HG03060 (cell line): ENCODE results near the gene ETV6.

Experiments used
- ATAC-seq: cut with Tn5 transposase; IDR thresholded peaks from one replicate; pipeline ENCODE4 v1.9.1; 2021; ENCODE audit warnings: low read depth, moderate number of reproducible peaks; ENCODE audit not compliant: unreplicated experiment

The ETV6 gene

DNA sequence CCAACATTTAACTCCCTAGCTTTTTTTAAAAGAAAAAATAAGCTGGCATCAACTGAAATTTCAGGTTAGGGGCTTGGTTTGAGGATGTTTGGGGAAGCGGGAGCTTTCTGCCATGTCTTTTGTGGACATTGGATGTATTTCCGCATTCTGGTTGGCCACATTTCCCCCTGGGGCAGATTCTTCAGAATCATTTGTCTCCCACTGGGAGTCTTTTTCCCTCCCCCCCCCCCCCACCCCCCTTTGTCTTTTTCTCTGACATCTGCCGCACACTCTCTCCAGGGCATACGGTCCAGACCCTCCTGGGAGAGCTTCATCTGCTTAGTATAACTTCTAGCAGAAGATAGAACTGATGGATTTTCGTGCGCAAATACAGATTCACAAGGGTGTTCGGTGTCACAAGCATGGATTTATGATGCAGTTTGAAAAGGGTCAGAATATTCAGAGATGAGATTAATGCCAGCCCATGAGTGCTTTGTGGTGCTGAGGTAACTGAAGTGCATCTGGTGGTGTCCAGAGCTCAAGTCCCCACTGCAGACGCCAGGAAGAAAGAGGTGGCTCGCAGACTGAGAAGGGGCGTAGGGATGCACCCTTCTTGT lies 40.2 kb downstream of the ETV6 start:
- ATAC-seq: no peak

DNA sequence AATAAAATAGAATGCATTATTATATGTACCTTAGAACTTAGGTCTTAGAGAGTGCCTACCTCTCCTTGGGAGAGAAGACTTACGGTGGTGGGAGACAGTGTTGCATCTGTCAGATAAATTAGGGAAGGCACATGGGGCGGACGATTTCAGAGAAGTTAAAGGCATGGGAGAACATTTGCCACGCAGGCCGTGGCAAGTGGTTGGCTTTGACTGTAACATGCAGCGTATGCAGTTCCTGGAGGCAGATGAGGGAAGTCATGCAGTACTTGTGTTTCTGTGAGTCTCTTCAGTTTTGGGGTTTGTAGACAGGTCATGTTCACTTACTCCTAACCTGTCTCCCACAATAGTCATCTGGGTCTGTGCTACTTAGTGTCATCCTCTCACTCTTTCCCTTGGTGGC lies 43.6 kb downstream of the ETV6 start:
- ATAC-seq: no peak

GRCh38 chr12:11693601-11694000 lies 44.1 kb downstream of the ETV6 start:
- no peak for ATAC-seq

DNA sequence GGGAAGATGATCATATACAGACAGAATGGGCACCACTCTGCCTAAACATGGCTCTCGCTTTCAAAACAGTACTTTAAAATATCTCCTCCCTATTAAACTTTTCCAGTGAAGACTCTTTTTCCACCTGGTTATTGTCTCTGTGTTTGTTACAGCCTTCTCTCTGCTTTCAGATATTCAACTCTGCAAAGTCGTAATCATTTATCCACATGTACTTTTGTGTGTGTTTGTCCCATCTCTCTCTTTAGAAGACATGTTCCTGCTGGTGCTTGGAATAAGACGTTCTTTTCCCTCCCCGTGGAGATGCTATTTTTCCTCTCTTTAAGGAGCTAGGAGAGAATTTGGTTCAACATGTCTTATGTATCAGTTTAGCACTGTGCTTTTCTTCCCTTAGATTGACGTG lies 45.1 kb downstream of the ETV6 start:
- no peak for ATAC-seq

GRCh38 chr12:11695321-11695720 lies 45.8 kb downstream of the ETV6 start:
- no peak for ATAC-seq

DNA sequence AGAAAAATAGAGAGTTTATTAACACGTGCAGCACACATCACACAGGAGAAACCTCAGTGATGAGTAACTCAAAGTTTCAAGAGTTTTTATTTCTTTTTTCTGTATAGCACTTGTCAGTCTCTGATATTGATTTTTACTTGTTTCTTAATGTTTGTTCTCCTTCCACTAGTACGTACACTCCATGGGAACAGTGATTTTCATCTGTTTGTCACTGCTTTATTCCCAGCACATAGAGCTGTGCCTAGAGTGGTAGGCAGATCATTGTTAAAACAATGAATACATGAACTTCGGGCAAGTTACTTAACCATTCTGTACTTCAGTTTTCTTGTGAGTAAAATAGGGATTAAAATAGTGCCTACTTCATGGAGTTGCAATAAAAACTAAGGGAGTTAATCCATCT lies 46.6 kb downstream of the ETV6 start:
- no peak for ATAC-seq

DNA sequence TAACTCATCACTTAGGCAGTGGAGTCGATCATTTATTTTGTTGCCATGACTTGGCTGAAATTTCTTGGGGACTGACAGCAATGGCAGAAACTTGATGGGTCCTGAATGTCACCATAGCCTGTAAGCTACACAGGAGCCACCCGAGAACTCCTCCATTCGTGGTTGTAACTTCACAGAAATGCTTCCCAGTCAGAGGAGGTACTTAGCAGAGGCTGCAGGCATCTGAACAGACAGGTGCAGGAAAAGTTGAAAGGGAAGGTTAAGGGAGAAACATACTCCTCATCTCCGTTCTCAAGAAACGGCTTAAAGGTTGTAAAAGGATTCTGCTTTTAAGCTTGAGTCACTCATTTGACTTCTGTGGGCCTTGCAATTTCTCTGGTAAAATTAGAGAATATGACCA lies 47.7 kb downstream of the ETV6 start:
- ATAC-seq: no peak

DNA sequence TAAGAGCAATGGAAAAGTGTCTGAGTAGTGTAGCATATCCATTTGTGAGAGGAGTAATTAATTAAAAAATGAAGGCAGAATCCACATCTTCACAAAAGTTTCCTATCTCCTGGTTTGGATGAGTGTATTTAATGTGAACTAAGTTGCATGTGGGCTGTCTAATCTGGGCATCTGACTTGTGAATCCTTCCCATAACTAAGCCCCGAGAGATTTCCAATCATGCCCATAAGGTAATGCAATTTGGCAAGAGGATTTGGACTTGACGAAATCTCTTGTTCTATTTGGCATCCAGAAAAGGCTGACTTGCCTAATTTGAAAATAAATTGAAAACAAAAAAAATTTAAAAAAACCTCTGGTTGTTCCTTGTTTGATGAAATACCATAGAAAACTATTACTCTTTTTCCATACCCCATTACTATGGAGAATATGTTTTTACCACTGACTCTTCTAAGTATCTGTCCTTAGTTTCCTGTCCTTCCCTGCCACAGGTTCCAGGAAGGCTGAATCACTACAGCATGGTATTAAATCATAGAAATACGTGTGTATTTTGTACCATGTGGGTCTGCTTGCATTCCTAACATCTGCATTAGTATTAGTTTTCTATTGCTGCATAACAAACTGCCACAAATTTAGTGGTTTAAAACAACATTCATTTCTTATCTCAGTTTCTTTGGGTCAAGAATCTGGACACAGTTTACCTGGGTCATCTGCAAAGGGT lies 48.4 kb downstream of the ETV6 start:
- ATAC-seq: no peak

- ATAC-seq: no peak
Observed at GRCh38 chr12:11698729-11699128, 49.3 kb downstream of the ETV6 start.

- no peak for ATAC-seq
Observed at GRCh38 chr12:11701433-11701832, 52.0 kb downstream of the ETV6 start.

DNA sequence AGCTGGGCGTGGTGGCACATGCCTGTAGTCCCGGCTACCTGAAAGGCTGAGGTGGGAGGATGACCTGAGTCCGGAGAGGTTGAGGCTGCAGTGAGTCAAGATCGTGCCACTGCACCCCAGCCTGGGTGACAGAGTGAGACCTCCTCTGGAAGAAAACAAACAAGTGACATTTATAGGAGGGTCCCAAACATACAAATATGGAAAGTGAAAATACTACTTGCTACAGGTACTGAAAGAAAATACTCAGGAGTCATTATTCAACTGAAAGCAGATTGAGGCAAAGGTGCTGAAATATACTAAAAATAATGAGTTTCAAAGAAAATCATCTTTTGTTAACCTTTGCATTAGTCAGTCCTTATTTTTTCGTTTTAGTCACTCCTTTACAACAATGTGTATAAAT lies 53.5 kb downstream of the ETV6 start:
- peak; percentile 42 for ATAC-seq

DNA sequence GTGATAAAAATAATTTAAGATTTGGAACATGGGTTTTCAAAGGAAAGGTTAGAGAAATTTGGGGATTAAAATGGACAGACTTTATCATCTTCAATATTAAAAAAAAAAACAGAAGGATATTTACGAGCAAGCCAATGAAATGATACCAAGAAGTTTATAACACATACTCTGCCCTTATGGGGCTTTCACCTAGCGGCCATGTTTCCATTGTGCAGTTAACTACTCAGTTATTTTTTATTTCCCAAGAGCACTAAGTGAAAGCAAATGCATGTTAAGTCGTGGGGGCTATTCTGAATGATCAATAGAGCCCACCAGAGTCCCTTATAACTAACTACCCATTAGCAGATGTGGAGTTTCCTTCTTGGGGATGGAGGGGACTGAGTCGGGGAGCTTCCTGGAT lies 53.9 kb downstream of the ETV6 start:
- ATAC-seq: no peak

DNA sequence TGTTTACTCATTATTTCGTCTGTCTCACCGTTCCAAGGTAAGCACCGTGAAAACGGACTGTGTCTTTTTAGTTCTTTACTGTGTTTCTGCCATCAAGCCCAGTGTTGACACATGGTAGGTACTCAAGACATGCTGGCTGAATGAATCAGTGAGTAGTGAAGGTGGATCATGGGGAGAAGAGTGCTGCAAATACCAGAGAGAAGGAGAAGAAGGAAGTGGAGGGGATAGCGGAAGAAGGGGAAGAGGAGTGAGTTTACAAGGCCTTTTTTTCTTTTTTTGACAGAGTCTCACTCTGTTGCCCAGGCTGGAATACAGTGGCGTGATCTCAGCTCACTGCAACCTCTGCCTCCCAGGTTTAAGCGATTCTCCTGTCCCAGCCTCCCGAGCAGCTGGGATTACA lies 54.6 kb downstream of the ETV6 start:
- no peak for ATAC-seq

- ATAC-seq: no peak
Observed at GRCh38 chr12:11705010-11705409, 55.5 kb downstream of the ETV6 start.

- ATAC-seq: no peak
Observed at GRCh38 chr12:11706509-11707379, 57.3 kb downstream of the ETV6 start.

GRCh38 chr12:11707535-11707934 lies 58.1 kb downstream of the ETV6 start:
- no peak for ATAC-seq

DNA sequence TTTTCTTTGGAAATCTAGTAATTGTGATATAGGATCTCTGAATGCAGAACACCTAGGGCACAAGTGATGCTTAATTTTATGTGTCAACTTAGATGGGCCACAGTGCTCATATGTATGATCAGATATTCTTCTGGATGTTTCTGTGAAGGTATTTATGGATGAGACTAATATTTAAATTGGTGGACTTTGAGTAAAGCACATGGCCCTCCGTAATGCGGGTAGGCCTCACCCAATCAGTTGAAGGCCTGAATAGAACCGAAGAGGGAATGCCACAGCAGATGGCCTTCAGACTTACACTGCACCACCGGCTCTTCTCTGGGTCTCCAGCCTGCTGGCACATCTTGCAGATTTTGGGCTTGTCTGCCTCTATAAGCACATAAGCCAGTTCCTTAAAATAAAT lies 60.0 kb downstream of the ETV6 start:
- ATAC-seq: no peak

DNA sequence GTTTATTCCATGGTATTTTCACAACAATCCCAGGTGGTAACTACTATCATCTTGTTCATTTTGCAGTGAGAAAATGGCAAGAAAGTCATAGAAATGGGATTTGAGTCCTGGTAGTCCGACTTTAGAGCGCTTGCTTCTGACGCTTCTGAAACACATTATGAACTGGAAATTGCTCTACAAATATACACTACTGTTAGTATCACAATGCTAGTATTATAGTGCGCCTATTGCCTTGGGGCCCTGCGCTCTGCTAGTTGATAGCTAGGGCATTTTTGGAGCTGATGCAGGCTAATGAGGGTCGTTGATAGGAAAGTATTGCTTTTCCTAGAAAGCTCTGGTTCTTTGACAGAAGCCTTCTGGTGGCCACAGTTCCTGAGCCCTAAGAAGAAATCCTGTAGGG lies 61.0 kb downstream of the ETV6 start:
- ATAC-seq: no peak

DNA sequence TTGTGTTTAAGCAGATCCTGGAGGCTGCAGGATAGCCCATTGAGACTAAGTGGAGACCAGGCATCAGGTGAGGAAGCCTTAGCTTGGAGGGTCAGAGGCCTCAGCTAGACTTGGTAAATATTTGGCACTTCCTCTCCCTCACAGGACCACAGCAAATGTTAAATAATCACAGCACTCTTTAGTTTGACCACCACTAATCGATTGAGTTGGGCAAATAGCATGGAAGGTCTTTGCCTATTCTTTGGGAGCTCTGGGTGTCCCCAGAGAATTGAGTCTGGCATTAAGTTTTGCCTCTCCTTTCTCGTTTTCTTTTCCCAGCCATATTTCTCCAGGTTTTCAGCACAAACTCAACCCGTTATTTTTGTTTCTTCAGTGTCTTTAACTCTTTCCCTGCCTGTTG lies 61.4 kb downstream of the ETV6 start:
- no peak for ATAC-seq

- no peak for ATAC-seq
Observed at GRCh38 chr12:11711651-11712327, 62.3 kb downstream of the ETV6 start.

DNA sequence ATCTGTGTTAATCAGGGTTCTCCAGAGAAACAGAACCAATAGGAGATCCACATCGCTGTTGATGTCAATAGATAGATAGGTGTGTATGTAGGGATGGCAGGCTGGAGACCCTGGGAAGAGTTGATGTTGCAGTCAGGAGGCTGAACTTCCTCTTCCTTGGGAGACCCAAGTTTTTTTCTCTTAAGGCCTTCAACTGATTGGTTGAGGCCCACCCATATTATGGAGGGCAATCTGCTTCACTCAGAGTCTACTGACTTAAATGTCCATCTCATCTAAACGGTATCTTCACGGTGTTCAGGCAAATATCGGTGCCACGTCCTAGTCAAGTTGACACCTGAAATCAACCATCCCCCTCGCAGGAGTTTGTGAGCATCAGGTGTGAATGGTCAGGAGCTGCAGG lies 63.0 kb downstream of the ETV6 start:
- ATAC-seq: no peak
